Measurements from ENCODE around the gene OR56B1.

OR56B1 gene

DNA sequence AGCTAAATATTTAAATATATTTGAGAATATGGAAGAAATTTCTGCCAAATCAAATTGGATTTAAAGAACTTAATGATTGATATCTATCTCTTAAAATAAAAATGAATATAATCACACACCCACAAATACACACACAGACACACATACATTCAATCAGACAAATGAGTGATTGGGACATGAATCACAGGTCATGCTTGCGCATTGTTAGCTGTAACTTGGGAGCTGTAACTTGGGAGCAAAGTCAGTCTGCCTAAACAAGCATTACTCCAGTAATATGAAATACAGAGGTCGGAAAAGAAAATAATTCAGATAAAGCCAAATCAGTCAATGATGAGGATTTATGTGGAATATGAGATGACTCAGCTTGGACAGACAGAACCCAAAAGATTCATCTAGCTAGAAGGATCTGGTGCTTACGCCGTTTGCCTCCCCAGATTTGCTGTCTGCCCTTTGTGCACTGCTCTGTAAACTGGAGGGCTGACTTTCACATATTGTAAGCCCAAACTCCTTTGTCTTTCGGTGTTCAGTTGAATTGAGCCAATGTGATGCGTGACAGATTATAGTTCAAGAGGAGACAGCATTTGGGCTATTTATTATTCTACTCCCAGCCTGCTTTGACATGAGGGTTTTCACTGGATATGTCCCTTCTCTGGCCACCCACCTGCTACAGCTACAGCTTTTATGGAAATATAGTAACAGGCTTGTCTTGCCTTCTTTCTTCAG lies 1.6 kb downstream of the OR56B1 start:
- no peak for DNase-seq

DNA sequence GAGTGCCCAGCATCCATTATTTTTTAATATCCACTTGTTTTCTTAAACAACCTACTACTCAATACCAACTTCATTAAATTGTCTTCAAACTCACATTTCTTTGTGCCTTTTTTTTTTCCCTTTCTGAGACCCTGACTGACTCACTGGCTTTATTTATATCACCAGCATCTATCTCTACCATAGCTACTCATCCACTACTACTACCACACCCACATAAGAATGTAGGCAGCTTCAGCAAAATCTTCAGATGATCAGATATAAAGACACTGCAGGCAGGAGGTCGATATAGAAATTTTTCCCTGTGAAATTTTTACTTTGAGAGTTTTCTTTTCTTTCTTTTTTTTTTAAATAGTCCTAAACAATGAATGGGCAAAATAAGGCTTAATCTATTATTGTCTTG lies 2.2 kb downstream of the OR56B1 start:
- DNase-seq = no peak

- DNase-seq = no peak
These were observed 10.4 kb downstream of the OR56B1 start for GRCh38 chr11:5746614-5747013.

DNA sequence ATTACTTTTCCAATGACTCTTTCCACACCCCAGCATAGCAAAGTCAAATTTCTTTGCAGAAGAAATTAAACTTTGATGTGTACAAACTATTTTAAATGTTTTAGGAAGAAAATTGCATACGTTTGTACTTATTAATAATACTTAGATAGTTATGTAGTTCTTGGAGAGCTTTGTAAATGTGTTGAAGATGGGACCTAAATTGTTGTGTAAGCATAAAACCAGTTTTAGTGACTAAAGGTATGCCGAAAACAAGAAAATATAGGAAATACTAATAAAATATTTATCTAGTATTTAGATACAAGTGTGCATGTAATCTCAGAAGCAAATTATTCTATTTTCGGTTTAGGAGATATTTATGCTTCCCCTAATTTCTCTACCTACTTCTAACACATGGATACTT lies 13.6 kb downstream of the OR56B1 start:
- no peak for DNase-seq

DNA sequence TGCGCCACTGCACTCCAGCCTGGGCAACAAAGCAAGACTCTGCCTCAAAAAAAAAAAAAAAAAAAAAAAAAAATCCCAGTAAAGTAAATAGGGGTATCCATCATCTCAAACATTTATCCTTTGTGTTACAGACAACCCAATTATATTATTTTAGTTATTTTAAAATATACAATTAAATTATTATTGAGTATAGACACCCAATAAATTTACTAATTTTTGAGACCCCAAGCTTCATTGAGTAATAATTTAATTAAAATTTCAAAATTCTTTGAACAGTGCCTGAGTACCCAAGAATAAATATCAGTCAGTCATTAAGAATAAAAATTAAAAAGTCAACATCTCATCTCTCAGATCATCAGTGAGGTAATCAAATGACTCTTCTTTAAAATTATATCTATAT lies 17.7 kb downstream of the OR56B1 start, which contains the start of gene OR52N4:
Gene OR52N4, plus strand, starts transcription at position 301 of the 400 bp plus-strand sequence. CDS start 498 bp downstream, outside the sequence.
- no peak for DNase-seq

- no peak for DNase-seq
These were observed 30.8 kb downstream of the OR56B1 start for GRCh38 chr11:5767056-5767455.

DNA sequence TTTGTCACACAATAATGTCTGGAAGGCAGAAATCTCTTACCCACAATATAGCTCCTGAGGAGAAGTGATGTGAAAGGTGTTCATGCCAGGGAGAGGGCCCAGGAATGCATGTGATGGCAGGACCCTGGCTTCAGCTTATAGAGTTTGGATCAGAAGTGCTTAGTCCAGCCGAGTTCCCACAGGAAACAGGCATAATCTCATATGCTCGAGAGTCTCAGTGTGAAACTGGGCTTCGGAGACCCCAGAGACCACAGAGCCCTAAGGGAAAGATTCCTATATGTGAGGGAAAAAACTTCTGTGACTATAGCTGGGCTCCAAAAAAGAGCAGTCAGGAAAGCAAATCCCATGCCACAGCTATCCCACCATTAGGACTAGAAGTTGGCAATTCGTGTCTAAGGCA lies 47.0 kb downstream of the OR56B1 start, which contains the start of gene OR52N5:
Gene OR52N5, minus strand, starts transcription at position 101 of the 400 bp plus-strand sequence. CDS start 4,721 bp downstream, outside the sequence.
- DNase-seq = no peak
